A673 (cell line): ENCODE data around the gene KRT8.

Experiments used
- EZH2 ChIP-seq: fragments of 200-600 bp; sonication (generic); IDR thresholded peaks from 2 replicates; pipeline ENCODE4 v1.6.1; 2017; ENCODE audit warnings: borderline replicate concordance, low read depth, mild to moderate bottlenecking, mixed read lengths, antibody characterized with exemption, low read length; ENCODE audit not compliant: poor library complexity, severe bottlenecking
- TF ChIP-seq, protein P1 (sequence below): fragments of 300-800, 200-600 bp; sonication (generic); conservative IDR thresholded peaks from 2 replicates; pipeline ENCODE4 v1.5.1; 2017; ENCODE audit warnings: low read depth, mild to moderate bottlenecking, antibody characterized with exemption, low read length, moderate library complexity, mixed read lengths

DNA sequence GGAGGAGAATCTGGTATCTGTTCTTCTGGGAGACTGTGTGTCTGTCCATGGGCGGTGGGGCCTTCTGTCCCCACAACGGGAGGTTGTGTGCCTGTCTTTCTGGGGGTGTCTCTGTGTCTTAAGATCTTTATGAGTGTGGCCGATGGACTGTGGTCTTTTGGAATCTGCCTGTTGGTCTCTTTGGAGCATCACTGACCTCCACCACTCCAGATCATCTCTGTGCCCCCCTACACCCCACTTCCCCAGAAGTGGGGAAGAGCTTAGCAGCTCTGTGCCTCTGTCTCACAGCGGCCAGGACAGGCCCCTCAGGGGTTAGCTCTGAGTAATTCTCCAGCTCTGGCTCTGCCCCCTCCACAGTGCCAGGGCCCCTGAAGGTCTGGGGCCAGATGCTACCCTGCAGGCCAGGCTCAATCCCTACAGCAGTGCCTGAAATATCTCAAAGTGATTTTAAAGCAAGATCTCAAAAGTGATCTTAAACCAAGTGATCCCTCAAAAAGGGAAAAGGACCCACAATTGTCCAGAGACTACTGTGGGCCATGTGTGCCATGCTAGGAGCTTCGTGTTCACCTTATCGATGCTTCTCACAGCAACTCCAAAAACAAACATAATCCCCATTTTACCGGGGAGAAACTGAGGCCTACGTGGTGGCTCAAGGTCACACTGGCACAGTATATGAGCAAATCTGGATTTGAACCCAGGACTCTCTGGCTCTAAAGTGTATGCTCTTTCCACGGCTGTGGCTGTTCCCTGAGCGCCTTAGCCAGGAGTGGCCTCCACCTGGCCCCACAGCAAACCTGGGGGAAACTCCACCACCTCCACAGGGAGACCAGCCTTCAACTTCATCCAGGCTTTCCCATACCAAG, 30.1 kb downstream of the KRT8 start:
- TF ChIP-seq, protein P1, sequence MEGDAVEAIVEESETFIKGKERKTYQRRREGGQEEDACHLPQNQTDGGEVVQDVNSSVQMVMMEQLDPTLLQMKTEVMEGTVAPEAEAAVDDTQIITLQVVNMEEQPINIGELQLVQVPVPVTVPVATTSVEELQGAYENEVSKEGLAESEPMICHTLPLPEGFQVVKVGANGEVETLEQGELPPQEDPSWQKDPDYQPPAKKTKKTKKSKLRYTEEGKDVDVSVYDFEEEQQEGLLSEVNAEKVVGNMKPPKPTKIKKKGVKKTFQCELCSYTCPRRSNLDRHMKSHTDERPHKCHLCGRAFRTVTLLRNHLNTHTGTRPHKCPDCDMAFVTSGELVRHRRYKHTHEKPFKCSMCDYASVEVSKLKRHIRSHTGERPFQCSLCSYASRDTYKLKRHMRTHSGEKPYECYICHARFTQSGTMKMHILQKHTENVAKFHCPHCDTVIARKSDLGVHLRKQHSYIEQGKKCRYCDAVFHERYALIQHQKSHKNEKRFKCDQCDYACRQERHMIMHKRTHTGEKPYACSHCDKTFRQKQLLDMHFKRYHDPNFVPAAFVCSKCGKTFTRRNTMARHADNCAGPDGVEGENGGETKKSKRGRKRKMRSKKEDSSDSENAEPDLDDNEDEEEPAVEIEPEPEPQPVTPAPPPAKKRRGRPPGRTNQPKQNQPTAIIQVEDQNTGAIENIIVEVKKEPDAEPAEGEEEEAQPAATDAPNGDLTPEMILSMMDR, result no peak
- no peak for TF ChIP-seq EZH2
